HEK293 (cell line): ENCODE data around the gene CREG2.

ENCODE experiments used
- CTCF ChIA-PET: fragments of 350-600 bp; formaldehyde crosslinking; extraction: SDS; loops from one replicate; lab custom pipeline; 2021; ENCODE audit warnings: antibody characterized with exemption; lab: Yijun Ruan, JAX
- POLR2A ChIA-PET: fragments of 300-600 bp; formaldehyde crosslinking; extraction: SDS; loops from one replicate; lab custom pipeline; 2020; ENCODE audit warnings: antibody characterized with exemption, inconsistent platforms; lab: Yijun Ruan, JAX
- H3K27ac ChIP-seq: fragments of 200-500 bp; sonication (Bioruptor generic); 2 replicates; pipeline ENCODE4 v1.5.1; 2014; ENCODE audit warnings: low read depth, low read length, control low read depth, inconsistent platforms; ENCODE audit errors: extremely low read depth
- H3K36me3 ChIP-seq, 2 experiments: fragments of 200-500 bp in 1 of 2; sonication (Bioruptor generic) in 1 of 2; 1 replicate in 1 of 2; 2 replicates in 1 of 2; pipeline ENCODE4 v1.5.1; 2014 to 2017; ENCODE audit warnings: inconsistent platforms in 2 of 2, low read length in 2 of 2; ENCODE audit not compliant: control insufficient read depth in 2 of 2, insufficient read depth in 1 of 2
- H3K4me1 ChIP-seq: fragments of 200-500 bp; sonication (Bioruptor generic); 2 replicates; pipeline ENCODE4 v1.5.1; 2014; ENCODE audit warnings: mild to moderate bottlenecking, low read length, inconsistent platforms; ENCODE audit not compliant: control insufficient read depth, insufficient read depth
- H3K4me3 ChIP-seq: 2 replicates; pipeline ENCODE4 v1.5.1; 2011; ENCODE audit warnings: low read depth, mild to moderate bottlenecking, control low read depth, low read length, moderate library complexity
- H3K9me3 ChIP-seq: fragments of 200-500 bp; sonication (Bioruptor generic); 2 replicates; pipeline ENCODE4 v1.5.1; 2014; ENCODE audit warnings: low read depth, low read length, inconsistent platforms; ENCODE audit not compliant: control insufficient read depth, insufficient read depth
- BCL11B ChIP-seq: fragments of 450-650 bp; formaldehyde crosslinking; IDR thresholded peaks from 2 replicates; pipeline ENCODE4 v1.5.1; 2016; ENCODE audit warnings: low read depth, missing biosample characterization, missing genetic modification characterization
- FEZF1 ChIP-seq: fragments of 450-650 bp; formaldehyde crosslinking; IDR thresholded peaks from 2 replicates; pipeline ENCODE4 v1.5.1; 2016; ENCODE audit warnings: missing biosample characterization, missing genetic modification characterization
- ZNF596 ChIP-seq: fragments of 450-650 bp; IDR thresholded peaks from 2 replicates; pipeline ENCODE4 v1.5.0; 2018; ENCODE audit warnings: missing biosample characterization, mild to moderate bottlenecking, missing genetic modification characterization, moderate library complexity
- ZNF629 ChIP-seq: fragments of 450-650 bp; formaldehyde crosslinking; IDR thresholded peaks from 2 replicates; pipeline ENCODE4 v1.5.1; 2017; ENCODE audit warnings: missing biosample characterization, missing genetic modification characterization
- ZNF843 ChIP-seq: fragments of 450-650 bp; formaldehyde crosslinking; IDR thresholded peaks from 2 replicates; pipeline ENCODE4 v1.5.1; 2016; ENCODE audit warnings: missing biosample characterization, missing genetic modification characterization
- TF ChIP-seq, protein P1 (sequence below): fragments of 450-650 bp; formaldehyde crosslinking; IDR thresholded peaks from 2 replicates; pipeline ENCODE4 v1.5.1; 2016; ENCODE audit warnings: missing biosample characterization, missing genetic modification characterization
- TF ChIP-seq, protein P2 (sequence below): fragments of 450-650 bp; formaldehyde crosslinking; IDR thresholded peaks from 2 replicates; pipeline ENCODE4 v1.5.1; 2016; ENCODE audit warnings: missing biosample characterization, missing genetic modification characterization
- TF ChIP-seq, protein P3 (sequence below): fragments of 450-650 bp; formaldehyde crosslinking; IDR thresholded peaks from 2 replicates; pipeline ENCODE4 v1.5.1; 2016; ENCODE audit warnings: missing biosample characterization, missing genetic modification characterization
- TF ChIP-seq, protein P4 (sequence below): fragments of 450-650 bp; IDR thresholded peaks from 2 replicates; pipeline ENCODE4 v1.5.1; 2018; ENCODE audit warnings: missing biosample characterization, missing genetic modification characterization
- TF ChIP-seq, protein P5 (sequence below): fragments of 450-650 bp; formaldehyde crosslinking; IDR thresholded peaks from 2 replicates; pipeline ENCODE4 v1.5.1; 2016; ENCODE audit warnings: missing biosample characterization, missing genetic modification characterization
- TF ChIP-seq, protein P6 (sequence below): fragments of 450-650 bp; IDR thresholded peaks from 2 replicates; pipeline ENCODE4 v1.5.1; 2018; ENCODE audit warnings: missing biosample characterization, mild to moderate bottlenecking, missing genetic modification characterization
- TF ChIP-seq, protein P7 (sequence below): fragments of 450-650 bp; formaldehyde crosslinking; IDR thresholded peaks from 2 replicates; pipeline ENCODE4 v1.5.1; 2016; ENCODE audit warnings: missing biosample characterization, missing genetic modification characterization
- TF ChIP-seq, protein P8 (sequence below): fragments of 450-650 bp; formaldehyde crosslinking; IDR thresholded peaks from 2 replicates; pipeline ENCODE4 v1.5.1; 2016; ENCODE audit warnings: missing biosample characterization, missing genetic modification characterization
- TF ChIP-seq, protein P9 (sequence below): fragments of 450-650 bp; formaldehyde crosslinking; IDR thresholded peaks from 2 replicates; pipeline ENCODE4 v1.5.1; 2017; ENCODE audit warnings: missing biosample characterization, missing genetic modification characterization

CREG2 gene

DNA sequence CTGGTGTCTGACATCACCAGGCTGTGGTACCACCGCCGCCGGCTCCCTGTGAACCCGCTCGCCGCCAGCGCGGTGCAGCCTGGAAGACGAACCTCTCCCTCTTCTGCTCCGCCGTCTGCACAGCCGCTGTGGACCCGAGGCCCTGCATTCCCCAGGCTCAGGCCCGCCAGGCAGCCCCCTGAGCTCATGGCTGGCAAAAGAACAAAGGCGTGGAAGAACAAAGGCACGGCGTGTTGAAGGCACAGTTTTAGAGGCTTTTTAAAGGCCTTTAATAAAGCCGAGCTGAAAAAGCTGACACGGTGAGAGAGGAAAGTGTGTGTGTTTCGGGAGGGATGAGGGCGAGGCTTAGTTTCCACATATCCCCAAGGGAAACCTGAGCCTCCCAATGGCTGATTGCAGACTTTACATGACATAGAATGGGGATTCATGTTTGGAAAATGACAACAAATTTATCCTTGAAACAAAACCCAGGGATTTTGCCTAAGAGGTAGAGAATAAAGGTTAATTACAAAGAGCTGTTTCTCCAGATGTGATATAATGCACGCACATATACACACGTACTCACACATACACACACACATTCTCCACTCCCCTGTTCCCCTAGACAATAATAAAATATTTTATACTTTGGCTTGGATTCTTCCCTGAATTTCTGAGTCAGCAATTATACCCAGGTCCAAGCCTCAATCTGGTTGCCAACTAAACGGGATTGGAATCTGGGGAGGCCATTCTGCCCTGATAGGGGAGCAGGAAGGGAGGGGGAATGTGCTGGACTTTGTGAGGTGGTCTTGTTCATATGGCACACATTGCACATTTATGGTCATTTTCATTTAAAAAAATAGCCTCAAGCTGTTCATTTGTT lies 47.9 kb upstream of the CREG2 start:
- CTCF ChIA-PET: no interaction called here
- H3K4me3 ChIP-seq: no peak overlapping the region
- H3K9me3 ChIP-seq: no peaks in the 10 kb centered on the region
- H3K36me3 ChIP-seq: no peaks in the 10 kb centered on the region
- TF ChIP-seq, protein P1, sequence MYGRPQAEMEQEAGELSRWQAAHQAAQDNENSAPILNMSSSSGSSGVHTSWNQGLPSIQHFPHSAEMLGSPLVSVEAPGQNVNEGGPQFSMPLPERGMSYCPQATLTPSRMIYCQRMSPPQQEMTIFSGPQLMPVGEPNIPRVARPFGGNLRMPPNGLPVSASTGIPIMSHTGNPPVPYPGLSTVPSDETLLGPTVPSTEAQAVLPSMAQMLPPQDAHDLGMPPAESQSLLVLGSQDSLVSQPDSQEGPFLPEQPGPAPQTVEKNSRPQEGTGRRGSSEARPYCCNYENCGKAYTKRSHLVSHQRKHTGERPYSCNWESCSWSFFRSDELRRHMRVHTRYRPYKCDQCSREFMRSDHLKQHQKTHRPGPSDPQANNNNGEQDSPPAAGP: 0 out of 2 replicates have a peak, but pooled peaks have one; percentile 32
- TF ChIP-seq, protein P2, sequence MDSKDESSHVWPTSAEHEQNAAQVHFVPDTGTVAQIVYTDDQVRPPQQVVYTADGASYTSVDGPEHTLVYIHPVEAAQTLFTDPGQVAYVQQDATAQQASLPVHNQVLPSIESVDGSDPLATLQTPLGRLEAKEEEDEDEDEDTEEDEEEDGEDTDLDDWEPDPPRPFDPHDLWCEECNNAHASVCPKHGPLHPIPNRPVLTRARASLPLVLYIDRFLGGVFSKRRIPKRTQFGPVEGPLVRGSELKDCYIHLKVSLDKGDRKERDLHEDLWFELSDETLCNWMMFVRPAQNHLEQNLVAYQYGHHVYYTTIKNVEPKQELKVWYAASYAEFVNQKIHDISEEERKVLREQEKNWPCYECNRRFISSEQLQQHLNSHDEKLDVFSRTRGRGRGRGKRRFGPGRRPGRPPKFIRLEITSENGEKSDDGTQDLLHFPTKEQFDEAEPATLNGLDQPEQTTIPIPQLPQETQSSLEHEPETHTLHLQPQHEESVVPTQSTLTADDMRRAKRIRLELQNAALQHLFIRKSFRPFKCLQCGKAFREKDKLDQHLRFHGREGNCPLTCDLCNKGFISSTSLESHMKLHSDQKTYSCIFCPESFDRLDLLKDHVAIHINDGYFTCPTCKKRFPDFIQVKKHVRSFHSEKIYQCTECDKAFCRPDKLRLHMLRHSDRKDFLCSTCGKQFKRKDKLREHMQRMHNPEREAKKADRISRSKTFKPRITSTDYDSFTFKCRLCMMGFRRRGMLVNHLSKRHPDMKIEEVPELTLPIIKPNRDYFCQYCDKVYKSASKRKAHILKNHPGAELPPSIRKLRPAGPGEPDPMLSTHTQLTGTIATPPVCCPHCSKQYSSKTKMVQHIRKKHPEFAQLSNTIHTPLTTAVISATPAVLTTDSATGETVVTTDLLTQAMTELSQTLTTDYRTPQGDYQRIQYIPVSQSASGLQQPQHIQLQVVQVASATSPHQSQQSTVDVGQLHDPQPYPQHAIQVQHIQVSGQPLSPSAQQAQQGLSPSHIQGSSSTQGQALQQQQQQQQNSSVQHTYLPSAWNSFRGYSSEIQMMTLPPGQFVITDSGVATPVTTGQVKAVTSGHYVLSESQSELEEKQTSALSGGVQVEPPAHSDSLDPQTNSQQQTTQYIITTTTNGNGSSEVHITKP (tag by site-specific recombination): 0 out of 2 replicates have a peak, but pooled peaks have one; percentile 27
- TF ChIP-seq, protein P3, sequence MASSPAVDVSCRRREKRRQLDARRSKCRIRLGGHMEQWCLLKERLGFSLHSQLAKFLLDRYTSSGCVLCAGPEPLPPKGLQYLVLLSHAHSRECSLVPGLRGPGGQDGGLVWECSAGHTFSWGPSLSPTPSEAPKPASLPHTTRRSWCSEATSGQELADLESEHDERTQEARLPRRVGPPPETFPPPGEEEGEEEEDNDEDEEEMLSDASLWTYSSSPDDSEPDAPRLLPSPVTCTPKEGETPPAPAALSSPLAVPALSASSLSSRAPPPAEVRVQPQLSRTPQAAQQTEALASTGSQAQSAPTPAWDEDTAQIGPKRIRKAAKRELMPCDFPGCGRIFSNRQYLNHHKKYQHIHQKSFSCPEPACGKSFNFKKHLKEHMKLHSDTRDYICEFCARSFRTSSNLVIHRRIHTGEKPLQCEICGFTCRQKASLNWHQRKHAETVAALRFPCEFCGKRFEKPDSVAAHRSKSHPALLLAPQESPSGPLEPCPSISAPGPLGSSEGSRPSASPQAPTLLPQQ (tag by site-specific recombination): no peak
- POLR2A ChIA-PET: no interaction called here
- H3K4me1 ChIP-seq: 0 out of 2 replicates have a peak, but pooled peaks cover 2% of the 10 kb centered on the region
- no peak overlapping the region for H3K27ac ChIP-seq

DNA sequence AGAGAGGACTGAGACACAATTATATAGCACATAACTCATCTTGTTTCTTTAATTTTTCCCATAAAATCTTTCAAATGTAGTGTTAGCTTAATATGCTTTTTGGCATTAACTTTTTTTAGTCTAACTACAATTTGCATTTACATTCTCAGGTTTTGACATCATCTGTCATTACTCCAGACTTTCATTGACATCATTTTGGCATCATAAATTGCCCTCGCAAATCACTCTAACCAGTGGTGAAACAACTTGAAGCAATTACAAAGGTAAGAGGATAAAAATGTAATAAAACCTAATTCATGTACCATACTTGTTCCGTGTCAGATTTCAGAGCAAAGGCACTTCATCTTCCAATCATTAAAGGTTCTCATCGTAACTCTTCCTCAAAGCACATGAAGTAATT lies 46.2 kb upstream of the CREG2 start:
- ChIA-PET CTCF (interaction anchor here (1.0 kb wide), 1 partner anchor 398 kb away, joined by 5 read pairs; no protein-coding TSS in a partner anchor), POLR2A (no interaction called here)
- no peak overlapping the region for H3K4me3 ChIP-seq
- H3K36me3 ChIP-seq: no peaks in the 10 kb centered on the region
- H3K27ac ChIP-seq: no peak overlapping the region
- H3K4me1 ChIP-seq: 0 out of 2 replicates have a peak, but pooled peaks cover 2% of the 10 kb centered on the region
- H3K9me3 ChIP-seq: no peaks in the 10 kb centered on the region
- TF ChIP-seq FEZF1 (tag by site-specific recombination) (peak; percentile 76), ZNF629 (tag by site-specific recombination) (peak; percentile 75), BCL11B (peak; percentile 72; the same call in 1 of the 2 replicates), ZNF596 (tag by site-specific recombination) (no peak), ZNF843 (tag by site-specific recombination) (peak; percentile 89)
- TF ChIP-seq, protein P4, sequence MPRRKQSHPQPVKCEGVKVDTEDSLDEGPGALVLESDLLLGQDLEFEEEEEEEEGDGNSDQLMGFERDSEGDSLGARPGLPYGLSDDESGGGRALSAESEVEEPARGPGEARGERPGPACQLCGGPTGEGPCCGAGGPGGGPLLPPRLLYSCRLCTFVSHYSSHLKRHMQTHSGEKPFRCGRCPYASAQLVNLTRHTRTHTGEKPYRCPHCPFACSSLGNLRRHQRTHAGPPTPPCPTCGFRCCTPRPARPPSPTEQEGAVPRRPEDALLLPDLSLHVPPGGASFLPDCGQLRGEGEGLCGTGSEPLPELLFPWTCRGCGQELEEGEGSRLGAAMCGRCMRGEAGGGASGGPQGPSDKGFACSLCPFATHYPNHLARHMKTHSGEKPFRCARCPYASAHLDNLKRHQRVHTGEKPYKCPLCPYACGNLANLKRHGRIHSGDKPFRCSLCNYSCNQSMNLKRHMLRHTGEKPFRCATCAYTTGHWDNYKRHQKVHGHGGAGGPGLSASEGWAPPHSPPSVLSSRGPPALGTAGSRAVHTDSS: no peak
- TF ChIP-seq, protein P5, sequence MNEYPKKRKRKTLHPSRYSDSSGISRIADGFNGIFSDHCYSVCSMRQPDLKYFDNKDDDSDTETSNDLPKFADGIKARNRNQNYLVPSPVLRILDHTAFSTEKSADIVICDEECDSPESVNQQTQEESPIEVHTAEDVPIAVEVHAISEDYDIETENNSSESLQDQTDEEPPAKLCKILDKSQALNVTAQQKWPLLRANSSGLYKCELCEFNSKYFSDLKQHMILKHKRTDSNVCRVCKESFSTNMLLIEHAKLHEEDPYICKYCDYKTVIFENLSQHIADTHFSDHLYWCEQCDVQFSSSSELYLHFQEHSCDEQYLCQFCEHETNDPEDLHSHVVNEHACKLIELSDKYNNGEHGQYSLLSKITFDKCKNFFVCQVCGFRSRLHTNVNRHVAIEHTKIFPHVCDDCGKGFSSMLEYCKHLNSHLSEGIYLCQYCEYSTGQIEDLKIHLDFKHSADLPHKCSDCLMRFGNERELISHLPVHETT: peak; percentile 17; the same call in 1 of the 2 replicates
- TF ChIP-seq, protein P6, sequence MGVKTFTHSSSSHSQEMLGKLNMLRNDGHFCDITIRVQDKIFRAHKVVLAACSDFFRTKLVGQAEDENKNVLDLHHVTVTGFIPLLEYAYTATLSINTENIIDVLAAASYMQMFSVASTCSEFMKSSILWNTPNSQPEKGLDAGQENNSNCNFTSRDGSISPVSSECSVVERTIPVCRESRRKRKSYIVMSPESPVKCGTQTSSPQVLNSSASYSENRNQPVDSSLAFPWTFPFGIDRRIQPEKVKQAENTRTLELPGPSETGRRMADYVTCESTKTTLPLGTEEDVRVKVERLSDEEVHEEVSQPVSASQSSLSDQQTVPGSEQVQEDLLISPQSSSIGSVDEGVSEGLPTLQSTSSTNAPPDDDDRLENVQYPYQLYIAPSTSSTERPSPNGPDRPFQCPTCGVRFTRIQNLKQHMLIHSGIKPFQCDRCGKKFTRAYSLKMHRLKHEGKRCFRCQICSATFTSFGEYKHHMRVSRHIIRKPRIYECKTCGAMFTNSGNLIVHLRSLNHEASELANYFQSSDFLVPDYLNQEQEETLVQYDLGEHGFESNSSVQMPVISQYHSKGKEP (tag by site-specific recombination): 0 out of 2 replicates have a peak, but pooled peaks have one; percentile 15
- TF ChIP-seq, protein P7, sequence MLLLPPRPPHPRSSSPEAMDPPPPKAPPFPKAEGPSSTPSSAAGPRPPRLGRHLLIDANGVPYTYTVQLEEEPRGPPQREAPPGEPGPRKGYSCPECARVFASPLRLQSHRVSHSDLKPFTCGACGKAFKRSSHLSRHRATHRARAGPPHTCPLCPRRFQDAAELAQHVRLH: peak; percentile 89
- TF ChIP-seq, protein P8, sequence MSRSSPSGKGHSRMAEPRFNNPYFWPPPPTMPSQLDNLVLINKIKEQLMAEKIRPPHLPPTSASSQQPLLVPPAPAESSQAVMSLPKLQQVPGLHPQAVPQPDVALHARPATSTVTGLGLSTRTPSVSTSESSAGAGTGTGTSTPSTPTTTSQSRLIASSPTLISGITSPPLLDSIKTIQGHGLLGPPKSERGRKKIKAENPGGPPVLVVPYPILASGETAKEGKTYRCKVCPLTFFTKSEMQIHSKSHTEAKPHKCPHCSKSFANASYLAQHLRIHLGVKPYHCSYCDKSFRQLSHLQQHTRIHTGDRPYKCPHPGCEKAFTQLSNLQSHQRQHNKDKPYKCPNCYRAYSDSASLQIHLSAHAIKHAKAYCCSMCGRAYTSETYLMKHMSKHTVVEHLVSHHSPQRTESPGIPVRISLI (tag by site-specific recombination): peak; percentile 78; the same call in 1 of the 2 replicates
- TF ChIP-seq, protein P9, sequence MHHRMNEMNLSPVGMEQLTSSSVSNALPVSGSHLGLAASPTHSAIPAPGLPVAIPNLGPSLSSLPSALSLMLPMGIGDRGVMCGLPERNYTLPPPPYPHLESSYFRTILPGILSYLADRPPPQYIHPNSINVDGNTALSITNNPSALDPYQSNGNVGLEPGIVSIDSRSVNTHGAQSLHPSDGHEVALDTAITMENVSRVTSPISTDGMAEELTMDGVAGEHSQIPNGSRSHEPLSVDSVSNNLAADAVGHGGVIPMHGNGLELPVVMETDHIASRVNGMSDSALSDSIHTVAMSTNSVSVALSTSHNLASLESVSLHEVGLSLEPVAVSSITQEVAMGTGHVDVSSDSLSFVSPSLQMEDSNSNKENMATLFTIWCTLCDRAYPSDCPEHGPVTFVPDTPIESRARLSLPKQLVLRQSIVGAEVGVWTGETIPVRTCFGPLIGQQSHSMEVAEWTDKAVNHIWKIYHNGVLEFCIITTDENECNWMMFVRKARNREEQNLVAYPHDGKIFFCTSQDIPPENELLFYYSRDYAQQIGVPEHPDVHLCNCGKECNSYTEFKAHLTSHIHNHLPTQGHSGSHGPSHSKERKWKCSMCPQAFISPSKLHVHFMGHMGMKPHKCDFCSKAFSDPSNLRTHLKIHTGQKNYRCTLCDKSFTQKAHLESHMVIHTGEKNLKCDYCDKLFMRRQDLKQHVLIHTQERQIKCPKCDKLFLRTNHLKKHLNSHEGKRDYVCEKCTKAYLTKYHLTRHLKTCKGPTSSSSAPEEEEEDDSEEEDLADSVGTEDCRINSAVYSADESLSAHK: peak; percentile 64; the same call in 1 of the 2 replicates
